ENCODE data around the gene TJP1.

DNA sequence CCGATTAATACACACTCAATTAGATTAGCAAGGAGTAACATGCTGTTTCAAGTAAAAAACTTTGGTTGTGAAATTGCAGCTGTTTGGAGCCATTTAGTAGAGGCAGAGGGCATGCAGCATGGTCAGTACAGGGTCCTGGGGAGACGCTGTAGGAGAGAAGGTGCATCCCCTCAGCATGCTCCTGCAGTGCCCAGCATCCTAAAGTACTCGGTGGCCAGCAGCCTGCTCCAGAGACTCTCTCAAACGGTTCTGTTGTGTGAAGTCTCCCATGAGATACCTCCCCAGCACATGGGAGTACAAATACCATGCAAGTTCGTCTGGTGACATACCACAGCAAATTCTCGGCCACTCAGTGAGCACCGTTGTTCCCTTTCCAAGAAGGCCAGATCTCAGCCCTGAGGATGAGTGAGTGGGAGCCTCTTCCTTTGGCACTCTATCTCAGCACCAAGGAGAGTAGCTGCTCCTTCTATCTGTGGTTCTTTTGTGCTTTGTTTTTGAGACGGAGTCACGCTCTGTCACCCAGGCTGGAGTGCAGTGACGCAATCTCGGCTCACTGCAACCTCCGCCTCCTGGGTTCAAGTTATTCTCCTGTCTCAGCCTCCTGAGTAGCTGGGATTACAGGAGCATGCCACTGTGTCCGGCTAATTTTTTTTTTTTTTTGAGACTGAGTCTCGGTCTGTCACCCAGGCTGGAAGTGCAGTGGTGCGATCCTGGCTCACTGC, 72.7 kb downstream of the TJP1 start:
- TF ChIP-seq, protein P1, sequence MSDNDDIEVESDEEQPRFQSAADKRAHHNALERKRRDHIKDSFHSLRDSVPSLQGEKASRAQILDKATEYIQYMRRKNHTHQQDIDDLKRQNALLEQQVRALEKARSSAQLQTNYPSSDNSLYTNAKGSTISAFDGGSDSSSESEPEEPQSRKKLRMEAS (CRISPR knock-in tag; IDR thresholded peaks at IDR 0.05), result no peak
- TF ChIP-seq CREM (CRISPR knock-in tag; IDR thresholded peaks at IDR 0.05), result no peak
- TF ChIP-seq, protein P2, sequence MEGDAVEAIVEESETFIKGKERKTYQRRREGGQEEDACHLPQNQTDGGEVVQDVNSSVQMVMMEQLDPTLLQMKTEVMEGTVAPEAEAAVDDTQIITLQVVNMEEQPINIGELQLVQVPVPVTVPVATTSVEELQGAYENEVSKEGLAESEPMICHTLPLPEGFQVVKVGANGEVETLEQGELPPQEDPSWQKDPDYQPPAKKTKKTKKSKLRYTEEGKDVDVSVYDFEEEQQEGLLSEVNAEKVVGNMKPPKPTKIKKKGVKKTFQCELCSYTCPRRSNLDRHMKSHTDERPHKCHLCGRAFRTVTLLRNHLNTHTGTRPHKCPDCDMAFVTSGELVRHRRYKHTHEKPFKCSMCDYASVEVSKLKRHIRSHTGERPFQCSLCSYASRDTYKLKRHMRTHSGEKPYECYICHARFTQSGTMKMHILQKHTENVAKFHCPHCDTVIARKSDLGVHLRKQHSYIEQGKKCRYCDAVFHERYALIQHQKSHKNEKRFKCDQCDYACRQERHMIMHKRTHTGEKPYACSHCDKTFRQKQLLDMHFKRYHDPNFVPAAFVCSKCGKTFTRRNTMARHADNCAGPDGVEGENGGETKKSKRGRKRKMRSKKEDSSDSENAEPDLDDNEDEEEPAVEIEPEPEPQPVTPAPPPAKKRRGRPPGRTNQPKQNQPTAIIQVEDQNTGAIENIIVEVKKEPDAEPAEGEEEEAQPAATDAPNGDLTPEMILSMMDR (IDR thresholded peaks at IDR 0.05), result no peak
- no peak for TF ChIP-seq NR2C2 (CRISPR knock-in tag; IDR thresholded peaks at IDR 0.05)
- TF ChIP-seq, protein P3, sequence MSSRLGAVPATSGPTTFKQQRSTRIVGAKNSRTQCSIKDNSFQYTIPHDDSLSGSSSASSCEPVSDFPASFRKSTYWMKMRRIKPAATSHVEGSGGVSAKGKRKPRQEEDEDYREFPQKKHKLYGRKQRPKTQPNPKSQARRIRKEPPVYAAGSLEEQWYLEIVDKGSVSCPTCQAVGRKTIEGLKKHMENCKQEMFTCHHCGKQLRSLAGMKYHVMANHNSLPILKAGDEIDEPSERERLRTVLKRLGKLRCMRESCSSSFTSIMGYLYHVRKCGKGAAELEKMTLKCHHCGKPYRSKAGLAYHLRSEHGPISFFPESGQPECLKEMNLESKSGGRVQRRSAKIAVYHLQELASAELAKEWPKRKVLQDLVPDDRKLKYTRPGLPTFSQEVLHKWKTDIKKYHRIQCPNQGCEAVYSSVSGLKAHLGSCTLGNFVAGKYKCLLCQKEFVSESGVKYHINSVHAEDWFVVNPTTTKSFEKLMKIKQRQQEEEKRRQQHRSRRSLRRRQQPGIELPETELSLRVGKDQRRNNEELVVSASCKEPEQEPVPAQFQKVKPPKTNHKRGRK (CRISPR knock-in tag; IDR thresholded peaks at IDR 0.05; ENCODE audit: borderline replicate concordance), result no peak
- TF ChIP-seq IRF2 (CRISPR knock-in tag; IDR thresholded peaks at IDR 0.05; ENCODE audit: borderline replicate concordance, low read depth), result no peak
